Activated CD4-positive, alpha-beta T cell treated with anti-CD3 and anti-CD28 coated beads for 24 hours (primary cell): Measurements from ENCODE around the gene MGAT4A.
"Not testable (repeated sequence)": the region's sequence is repeated elsewhere in the genome, so short reads cannot be mapped to it uniquely, and the experiment has no call there.

Source experiments
- DNase-seq, 2 donors: peaks; one replicate each; pipeline ENCODE4 v3.0.0-alpha.2; 2020; ENCODE audit warnings: low read depth in 2 of 2

The MGAT4A gene

DNA sequence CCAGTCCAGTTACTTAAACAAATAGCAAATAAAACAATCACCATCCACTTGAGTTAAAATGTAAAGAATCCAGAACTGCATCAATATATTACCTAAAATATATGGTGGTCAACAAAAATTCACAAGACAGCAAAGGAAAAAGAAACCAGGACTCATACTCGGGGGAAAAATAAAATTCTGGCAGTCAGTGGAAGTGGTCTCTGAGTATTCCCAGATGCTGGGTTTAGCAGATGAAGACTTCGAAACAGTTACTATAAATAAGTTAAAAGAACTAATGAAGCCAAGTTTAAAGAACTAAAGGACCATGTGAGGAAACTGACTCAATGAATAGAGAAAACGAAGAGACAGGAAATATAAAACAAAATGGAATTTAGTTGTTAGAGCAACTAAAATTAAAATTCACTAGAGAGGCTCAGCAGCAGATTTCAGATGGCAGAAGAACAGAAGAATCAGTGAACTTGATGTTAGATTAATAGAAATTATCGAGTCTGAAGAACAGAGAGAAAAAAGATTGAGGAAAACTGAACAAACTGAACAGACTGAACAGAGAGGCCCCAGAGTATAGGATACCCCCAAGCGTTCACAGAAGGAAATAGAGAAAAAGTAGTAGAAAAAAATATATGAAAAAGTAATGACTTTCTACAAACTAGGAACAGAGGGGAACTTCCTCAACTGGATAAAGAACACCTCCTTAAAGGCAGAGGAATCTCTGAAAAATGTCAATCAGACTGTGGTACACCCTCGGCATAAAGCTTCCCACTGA, 27.9 kb downstream of the MGAT4A start:
- DNase-seq: no peak

DNA sequence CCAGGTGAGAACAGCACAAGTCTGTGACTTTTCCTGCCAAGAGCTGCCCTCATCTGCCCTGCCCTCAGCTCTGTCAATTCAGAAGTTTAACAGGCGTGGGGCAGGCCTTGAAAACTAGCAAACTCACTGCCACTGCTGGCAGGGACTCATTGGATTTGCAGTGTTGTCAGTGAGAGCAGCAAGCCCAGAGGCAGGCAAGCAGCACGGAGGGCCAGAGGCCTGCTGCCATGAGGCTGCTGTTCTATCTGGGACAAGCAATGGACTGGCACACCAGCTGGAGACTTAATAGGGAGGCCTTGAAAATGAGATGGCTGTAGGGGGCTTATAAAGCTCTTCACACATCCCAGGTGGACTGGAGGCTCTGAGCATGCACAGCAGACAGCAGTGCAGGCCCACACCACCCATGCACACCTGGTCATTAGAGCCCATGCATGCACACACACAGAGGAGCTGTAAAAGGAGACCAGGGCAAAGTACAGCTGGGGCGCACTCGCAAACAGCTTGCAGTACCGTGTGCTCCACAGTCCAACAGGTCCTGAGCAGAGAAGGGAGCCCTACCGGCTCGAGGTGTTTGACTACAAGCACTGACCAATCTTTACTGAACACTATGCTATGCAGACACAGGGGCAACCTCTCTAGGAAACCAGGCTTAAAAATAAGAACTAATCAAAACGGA, 28.7 kb downstream of the MGAT4A start:
- DNase-seq: no peak

DNA sequence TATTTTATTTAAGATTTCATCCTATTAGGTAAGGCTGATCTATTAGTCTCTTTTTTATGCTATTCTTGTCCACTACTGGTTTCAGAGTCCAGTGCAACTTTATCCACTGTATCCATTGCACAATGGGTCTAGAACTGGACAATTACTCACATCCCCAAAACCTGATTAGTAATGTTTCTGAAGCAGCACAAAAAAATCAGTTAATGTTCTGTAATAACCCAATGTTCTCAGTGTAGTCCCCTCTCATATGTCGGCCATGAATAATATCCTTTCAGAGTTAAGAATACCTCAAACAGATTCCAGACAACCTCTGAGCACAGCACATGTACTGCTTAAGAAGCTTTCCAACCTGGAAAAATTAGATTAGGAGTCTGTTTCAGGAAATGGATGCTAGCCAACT, 29.7 kb downstream of the MGAT4A start:
- DNase-seq: no peak

DNA sequence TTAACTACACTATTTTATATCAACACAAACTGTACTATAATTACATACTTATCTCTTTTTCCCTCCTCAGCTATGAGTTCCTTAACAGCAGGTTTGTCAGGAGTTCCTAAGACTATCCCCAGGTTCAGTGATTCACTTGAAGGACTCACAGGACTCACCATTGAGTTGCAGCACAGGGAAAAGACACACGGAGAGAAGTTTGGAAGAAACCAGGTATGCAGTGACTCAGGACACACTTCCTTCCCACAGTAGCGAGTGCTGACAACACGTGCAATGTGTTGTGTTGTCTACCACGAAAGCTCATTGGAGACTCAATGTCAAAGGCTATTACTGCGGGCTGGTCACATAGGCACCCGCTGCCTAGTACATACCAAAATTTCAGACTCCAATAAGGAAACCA, 32.0 kb downstream of the MGAT4A start:
- DNase-seq: no peak

DNA sequence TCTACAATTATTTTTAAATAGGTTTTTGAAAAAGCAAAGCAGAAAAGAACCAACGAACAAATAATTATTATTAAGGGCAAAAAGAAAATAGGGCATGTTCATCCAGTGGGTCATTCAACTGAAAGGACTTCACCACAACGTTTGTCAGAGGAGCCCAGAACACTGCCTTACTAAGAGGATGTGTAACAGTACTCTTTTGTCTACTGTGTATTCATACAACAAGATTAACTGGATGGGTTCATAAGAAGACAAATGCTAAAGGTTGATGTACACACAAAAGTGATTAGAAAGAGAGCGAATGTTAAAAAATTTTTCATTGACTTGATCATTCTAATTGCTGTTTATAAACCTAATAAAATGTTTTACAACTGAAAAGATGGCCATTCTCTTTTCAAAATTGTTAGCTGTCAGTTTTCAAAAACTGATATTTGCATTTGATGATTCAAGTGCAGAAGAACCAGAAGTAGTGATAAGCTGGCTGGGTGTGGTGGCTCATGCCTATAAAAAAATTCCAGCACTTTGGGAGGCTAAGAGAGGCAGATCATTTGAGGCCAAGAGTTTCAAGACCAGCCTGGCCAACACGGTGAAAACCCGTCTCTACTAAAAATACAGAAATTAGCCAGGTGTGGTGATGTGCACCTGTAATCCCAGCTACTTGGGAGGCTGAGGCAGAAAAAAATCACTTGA, 33.1 kb downstream of the MGAT4A start:
- DNase-seq: no peak

DNA sequence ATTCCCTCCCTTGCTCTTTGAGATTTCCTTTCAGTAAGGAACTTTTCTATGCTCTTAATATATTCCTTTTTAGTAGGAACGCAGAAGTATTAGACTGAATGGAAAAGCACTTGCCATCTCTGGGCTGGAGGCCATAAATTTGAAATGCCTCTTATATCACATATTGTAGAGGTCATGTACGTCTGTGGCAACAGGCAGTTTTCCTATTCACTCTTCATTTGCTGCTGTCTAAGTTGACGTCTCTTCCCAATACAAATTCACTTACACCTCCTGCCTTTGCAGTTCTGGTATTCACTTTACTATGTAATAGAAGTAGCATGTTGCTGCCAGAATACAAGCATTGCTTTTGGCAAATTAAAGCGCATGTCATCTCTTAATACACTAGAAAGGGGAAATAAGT, 34.7 kb downstream of the MGAT4A start:
- DNase-seq: no peak

DNA sequence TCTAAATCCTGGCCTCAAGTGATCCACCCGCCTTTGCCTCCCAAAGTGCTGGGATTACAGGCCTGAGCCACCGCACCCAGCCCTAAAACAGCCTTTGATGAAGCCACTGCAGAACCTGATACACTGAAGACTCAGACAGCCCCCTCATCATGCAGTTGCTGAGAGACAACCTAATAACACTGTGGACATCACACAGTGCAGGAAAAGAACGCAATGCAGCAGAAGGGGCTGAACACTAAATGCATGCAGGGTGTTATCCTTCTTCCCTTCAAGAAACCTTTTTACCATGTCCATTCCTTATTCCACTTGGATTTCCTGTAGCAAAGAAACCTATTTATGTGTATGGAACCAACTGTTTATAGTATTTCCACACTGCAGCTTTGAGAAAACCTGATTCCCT, 35.7 kb downstream of the MGAT4A start:
- DNase-seq: no peak

DNA sequence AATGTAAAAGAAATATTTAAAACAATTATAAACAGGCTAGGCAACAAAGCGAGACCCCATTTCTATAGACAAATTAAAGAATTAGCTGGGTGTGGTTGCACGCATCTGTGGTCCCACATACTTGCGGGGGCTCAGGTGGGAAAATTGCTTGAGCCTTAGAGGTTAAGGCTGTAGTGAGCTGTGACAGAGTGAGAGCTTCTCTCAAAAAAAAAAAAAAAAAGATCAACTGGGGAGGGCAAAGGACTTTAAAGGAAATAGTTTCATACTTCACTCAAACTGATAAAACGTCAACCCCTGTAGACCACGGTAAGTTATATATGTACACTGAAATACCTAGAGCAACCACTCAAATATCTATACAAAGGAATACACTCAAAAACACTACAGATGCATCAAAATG, 37.5 kb downstream of the MGAT4A start:
- DNase-seq: no peak

DNA sequence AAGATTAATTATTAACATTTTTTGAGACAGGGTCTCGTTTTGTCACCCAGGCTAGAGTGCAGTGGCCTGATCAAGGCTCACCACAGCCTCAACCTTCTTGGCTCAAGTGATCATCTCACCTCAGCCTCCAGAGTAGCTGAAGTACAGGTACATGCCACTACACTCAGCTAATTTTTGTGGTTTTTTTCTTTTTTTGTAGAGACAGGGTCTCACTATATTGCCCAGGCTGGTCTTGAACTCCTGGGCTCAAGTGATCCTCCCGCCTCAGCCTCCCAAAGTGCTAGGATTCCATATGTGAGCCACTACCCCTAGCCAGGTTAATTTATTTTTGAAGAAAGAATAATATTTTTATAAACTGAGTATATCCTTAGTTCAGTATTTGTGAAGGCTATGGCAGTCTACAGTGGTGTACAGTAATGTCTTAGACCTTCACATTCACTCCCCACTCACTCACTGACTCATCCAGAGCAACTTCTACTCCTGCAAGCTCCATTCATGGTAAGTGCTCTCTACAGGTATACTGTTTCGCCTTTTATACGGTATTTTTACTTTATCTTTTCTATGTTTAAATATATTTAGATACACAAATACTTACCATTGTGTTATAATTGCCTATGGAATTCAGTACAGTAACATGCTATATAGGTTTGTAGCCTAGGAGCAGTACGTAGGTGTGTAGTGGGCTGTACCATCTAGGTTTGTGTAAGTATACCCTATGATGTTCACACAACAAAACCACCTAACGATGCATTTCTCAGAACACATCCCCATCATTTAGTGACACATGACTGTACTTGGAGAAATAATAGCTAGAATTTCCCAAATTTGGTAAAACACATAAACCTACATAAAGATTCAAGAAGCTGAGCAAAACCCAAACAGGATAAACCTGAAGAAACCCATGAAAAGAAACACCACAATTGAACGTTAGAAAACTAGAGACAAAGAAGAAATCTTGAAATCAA, 38.6 kb downstream of the MGAT4A start:
- no peak for DNase-seq

DNA sequence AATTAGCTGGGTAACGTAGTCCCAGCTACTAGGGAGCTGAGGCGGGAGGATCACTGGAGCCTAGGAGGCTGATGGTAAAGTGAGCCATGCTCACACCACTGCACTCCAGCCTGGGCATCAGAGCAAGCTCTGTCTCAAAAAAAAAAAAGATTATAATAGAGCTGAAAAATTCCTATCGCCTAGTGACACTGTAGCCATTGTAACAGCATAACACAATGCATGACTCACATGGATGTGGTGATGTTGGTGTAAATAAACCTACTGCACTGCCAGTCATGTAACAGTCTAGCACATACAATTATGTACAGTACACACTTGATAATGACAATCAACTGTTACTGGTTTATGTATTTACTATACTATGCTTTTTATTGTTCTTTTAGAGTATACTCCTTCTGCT, 39.6 kb downstream of the MGAT4A start:
- no peak for DNase-seq

DNA sequence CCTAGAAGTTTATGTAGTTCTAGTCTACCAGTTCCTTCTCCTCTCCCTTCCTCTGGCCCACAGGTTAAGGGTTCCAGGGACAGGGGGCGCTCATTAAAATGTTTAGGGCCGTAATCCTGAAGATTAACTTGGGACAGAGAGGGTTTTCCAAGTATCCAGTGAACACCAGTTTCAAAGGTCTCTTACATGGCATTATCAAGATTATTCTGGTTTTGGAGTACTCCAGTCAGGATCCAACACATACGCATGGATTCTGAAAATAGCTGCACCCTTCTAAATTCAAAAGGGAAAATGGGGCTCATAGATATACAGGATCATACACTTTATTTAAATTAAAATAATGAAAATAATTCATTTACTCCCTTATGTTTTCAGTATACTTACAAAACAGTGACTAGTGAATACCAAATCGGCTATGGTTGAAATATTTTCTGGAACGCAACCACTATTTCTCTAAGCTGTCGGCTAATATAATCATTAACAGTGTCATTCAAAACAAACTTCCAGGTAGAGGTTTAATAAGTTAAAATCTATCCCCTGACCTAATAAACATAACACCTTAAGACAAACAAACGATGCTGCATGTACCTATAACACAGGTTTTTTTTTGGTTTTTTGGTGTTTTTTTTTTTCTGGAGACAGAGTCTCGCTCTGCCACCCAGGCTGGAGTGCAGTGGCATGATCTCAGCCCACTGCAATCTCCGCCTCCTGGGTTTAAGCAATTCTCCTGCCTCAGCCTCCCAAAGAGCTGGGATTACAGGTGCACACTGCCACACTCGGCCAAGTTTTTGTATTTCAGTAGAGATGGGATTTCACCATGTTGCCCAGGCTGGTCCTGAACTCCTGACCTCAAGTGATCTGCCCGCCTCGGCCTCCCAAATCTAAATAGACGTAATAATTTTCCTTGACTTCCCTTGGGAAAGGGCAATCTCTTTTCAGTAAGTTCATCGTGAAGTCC, 44.7 kb downstream of the MGAT4A start:
- DNase-seq: no peak

DNA sequence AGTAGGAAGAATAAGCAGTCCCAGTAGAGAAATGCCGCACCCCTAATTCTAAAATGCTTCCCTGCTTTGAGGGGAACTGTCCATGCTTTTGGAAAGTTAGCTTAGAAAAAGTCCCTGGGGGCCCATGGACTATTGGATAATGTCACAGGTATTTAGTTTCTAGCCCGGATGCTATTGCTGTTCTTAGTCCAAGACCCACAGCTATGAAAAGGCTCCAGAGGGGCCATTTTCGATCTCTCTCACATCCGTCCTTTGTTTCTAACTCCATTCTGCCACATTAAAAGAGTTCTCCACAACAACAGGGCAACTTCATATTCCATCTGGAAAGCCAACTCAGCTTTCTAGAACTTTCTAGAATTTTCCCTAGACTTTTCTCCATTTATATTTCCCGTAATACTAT, 47.2 kb downstream of the MGAT4A start:
- DNase-seq: no peak

DNA sequence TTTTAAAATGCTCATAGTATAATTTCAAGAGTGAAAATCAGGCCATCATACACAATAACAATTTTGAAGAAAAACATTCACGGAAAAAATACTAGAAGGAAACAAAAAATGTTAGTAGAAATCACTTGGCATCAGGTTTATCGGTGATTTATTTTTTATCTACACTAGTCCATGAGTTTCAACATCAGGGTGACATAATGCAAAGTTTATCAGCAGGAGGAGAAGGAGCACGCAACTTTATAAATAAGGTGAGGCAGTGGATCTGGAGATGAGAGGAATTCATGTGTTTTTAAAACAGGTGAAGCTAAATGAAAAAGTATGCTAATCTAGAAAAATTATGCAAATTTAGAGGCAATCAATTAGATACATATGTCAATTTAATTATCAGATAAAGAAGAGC, 54.2 kb downstream of the MGAT4A start:
- no peak for DNase-seq

DNA sequence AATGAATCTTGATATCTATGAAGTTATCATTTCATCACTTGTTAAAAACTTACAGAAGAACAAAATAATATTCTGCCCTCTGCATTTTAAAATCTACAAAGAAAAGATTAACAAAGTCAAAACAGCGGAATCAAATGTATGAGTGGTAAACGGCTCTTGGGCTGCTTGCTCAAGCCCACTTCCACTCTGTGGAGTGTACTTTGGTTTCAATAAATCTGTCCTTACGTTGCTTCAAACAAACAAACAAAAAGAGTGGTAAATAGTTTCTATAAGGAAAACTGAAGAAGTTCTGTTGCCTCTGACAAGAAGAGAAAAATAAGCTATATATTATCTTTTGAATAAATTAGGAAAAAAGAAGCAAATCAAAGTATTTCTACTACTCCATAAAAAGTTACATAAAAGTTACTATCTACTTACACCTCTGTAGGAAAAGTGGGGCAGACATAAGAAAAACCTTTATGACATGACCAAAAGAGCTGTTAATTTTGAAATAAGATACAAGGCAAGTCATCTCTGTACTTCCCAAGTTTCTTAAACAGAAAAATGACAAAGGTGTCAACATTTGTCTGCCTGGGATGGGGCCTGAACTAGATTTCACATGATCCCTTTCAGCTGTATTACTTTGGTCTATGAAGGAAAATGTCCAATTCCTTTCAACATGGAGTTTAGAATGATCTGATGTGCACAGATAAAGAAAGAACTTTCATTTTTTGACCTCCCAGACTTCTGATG, 56.5 kb downstream of the MGAT4A start:
- no peak for DNase-seq

DNA sequence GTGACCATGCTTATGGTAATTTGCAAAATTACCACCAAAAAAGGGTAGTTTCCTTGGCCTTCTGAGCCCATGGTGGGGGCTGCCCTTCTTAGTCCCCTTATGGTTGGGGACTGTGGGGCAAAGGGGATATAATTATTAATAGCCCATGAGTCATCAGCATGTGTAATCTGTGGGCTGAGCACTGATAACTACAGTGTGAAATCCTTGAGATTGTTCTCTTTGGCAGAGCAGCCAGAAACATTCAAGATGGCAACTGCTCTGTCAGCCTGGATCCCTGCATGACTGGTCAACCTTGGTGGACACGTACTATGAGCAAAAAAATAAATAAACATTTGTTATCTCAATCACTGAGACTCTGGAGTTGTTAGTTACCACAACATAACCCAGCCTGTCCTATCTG, 61.3 kb downstream of the MGAT4A start:
- no peak for DNase-seq

DNA sequence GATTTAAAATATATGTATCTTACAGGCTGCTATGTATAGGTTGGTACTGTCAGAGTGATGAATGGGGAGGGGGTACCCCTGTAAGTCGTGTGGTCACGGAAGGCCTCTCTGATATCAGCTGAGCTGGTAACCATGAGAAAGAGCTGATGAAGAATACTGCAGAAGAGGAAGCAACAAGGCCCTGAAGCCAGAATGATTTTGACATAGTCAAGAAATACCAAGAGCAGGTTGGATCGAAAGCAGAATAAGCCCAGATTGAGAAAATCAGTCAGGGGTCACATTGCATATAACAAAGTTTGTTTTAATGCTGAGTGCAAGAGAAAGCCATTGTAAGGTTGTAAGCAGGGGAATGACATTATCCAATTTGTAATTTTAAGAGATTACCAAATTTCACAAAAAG, 65.3 kb downstream of the MGAT4A start:
- DNase-seq: no peak

DNA sequence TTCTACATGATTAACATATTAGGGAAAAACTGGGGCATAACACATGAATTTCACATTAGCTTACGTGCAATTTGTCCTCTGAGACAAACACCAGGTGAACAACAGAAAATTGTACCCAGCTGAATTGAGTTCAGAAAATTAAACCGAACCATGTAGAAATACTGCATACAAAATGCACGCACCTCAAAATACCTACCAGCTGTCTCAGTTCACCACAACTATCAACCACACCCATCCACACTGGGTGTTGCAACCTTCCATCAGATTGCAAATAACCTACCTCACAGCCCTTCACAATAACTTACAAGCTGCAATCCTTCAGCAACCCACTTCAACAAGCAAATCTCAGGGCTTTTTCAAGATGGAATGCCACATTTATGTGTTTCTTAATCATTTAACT, 66.6 kb downstream of the MGAT4A start:
- no peak for DNase-seq

DNA sequence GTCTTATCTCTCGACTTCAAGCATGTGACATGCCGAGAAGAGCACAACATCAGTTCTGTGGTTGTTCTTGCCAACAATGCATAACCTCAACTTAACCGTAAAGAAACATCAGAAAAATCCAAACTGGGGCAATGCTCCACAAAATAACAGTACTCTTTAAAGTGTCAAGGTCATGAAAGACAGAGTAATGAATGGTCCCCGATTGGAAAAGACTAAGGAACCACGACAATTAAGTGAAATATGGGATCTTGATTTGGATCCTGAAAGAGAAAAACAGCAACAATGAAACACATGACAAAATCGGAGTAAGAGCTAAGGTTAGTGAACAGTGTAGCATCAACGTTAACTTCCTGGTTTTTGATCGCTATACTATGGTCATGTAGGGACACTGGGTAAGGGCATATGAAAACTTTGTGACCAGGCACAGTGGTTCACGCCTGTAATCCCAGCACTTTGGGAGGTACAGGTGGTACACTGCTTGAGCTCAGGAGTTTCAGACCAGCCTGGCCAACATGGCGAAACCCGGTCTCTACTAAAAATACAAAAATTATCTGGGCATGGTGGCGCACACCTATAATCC, 67.3 kb downstream of the MGAT4A start:
- DNase-seq: no peak

DNA sequence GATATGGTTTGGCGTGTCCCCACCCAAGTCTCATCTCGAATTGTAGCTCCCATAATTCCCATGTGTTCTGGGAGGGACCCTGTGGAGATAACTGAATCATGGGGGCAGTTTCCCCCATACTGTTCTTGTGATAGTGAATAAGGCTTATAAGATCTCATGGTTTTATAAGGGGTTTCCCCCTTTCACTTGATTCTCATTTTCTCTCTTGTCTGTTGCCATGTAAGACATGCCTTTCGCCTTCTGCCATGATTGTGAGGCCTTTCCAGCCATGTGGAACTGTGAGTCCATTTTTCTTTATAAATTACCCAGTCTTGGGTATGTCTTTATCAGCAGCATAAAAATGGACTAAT, 71.5 kb downstream of the MGAT4A start:
- not testable (repeated sequence) for DNase-seq
